Astrocyte (in vitro differentiated cells and primary cell): ENCODE measurements around the gene EGLN3.

Experiments used
- CTCF ChIP-seq: IDR thresholded peaks from 2 replicates; pipeline ENCODE4 v1.5.1; 2011; ENCODE audit warnings: low read depth, mild to moderate bottlenecking, inconsistent platforms, low read length, moderate library complexity; ENCODE audit not compliant: insufficient read depth
- EZH2 ChIP-seq: IDR thresholded peaks from 2 replicates; pipeline ENCODE4 v1.6.1; 2012; ENCODE audit warnings: mild to moderate bottlenecking, low read length, inconsistent platforms; ENCODE audit not compliant: insufficient read depth

GRCh38 chr14:33940561-33941011 is 10.3 kb downstream of the EGLN3 start:
- TF ChIP-seq CTCF (no peak), EZH2 (no peak)
